Stimulated activated naive CD4-positive, alpha-beta T cell (primary cell): Measurements from ENCODE around the gene TTC28.
"Not testable (repeated sequence)": the region's sequence is repeated elsewhere in the genome, so short reads cannot be mapped to it uniquely, and the experiment has no call there.

ENCODE experiments used
- DNase-seq, 6 experiments: peaks; one replicate each; lab custom pipeline; 2025; lab: John Stamatoyannopoulos, UW

The TTC28 gene

DNA sequence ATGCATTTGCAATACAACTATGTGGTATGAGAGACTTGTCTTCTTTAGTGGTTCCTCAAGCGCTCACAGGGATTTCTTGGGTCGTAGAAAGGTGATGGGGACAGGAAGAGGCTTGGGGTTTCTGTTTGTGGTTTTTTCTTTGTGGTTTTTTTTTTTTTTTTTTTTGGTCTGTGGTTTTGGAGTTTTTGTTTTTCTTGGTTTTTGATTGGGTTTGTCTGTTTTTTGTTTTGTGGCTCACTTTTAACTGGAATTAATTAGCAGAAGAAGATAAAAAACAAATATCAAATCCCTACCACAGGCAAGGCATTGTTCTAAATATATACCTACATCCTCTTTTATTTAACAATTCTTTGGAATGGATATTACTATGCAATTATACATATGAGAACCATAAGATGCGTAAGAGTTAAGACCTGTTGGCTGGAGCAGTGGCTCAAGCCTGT, 5.5 kb downstream of the TTC28 start:
- DNase-seq: peak in 4 of 6 experiments; percentile 11 to 81 (median 72)

DNA sequence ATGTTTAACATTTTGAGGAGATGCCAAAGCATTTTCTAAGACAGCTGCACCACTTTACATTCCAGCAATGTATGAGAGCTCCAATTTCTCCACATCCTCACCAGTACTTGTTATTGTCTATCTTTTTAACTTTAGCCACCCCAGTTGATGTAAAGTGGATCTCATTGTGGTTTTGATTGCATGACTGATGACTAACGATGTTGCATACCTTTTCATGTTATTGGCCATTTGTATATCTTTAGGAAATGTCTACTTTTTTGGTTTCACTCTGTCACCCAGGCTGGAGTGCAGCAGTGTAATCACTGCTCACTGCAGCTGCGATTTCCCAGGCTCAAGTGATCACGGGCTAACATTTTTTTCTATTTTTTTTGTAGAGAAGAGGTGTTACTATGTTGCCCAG, 8.9 kb downstream of the TTC28 start:
- DNase-seq: no peak

DNA sequence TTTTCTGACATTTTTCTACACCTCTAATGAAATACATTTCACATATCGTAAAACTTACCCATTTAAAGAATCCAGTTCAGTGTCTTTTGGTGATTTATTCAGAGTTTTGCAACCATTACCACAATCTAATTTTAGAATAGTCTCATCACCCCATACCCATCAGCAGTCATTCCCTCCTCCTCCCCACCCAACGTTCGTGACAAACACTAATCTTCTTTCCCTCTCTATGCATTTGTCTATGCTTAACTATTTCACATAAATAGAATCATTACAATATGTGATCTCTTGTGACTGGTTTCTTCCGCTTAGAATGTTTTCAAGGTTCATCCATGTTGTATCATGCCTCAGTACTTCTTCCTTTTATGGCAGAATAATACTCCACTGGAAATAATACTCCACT, 9.5 kb downstream of the TTC28 start:
- no peak for DNase-seq

DNA sequence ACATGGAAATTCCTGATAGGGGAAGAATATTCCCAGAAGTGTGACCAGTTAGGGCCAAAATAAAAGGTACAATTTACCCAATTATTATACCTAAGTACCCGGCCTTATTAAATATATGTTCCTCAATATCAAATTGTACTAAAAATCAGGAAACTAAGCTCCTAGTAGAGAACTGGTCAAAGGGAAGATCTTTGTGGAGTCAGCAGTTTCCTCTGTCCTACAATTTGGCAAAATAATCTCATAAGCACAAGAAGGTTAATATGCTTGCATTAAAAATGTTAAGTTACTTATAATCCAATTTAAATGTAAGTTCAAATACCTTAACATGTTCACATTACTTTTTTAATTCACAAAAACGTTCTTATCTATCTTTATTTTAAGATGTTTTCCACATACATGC, 10.3 kb downstream of the TTC28 start:
- no peak for DNase-seq

DNA sequence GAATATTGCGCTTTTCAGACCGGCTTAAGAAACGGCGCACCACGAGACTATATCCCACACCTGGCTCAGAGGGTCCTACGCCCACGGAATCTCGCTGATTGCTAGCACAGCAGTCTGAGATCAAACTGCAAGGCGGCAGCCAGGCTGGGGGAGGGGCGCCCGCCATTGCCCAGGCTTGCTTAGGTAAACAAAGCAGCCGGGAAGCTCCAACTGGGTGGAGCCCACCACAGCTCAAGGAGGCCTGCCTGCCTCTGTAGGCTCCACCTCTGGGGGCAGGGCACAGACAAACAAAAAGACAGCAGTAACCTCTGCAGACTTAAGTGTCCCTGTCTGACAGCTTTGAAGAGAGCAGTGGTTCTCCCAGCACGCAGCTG, 16.1 kb downstream of the TTC28 start:
- not testable (repeated sequence) for DNase-seq

DNA sequence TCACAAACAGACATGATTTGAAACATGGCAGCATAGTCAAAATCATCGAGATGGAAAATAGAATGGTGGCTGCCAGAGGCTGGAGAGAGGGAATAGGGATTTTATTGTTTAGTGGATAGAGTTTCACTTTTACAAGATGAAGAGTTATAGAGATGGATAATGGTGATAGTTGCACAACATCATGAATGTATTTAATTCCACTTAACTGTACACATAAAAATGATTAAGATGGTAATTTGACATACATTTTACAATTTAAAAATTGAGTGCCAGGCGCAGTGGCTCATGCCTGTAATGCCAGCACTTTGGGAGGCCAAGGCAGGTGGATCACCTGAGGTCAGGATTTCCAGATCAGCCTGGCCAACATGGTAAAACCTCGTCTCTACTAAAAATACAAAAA, 21.2 kb downstream of the TTC28 start:
- DNase-seq: no peak

DNA sequence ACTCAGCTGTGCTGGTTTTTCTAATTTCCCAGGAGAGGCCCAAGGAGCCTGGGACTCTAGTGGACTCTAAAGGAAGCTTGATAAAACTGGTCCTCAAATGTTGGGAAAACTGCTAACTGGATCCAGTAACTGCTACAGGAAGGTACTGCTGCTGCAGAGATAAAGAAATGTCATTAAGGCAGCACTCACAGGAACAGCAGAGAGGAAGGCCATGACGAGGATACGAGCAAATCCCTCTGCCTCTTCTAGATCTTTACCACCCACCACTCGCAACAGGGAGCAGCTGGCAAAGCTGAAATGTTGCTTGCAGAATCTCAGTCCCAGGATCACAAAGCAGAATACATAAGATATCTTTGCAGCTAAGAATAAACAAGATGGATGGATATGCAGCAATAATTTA, 23.5 kb downstream of the TTC28 start:
- no peak for DNase-seq

DNA sequence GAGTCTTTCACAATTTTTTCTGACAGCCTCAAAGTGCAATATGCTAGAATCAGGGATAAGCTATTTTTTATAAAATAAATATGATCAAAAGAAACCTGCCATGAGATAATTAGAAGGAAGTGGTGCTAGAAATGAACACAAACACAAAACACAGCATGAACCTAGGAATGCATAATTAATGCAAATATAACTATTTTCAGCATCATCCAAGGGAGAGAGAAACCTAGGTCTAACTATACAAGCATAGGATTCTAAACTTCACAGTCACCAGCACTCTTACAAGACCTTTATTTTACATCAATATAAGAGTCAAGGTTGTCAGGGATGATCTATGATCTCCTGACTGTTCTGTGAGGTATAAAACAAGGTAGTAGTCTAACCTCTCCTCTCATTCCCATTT, 29.2 kb downstream of the TTC28 start:
- DNase-seq: no peak

DNA sequence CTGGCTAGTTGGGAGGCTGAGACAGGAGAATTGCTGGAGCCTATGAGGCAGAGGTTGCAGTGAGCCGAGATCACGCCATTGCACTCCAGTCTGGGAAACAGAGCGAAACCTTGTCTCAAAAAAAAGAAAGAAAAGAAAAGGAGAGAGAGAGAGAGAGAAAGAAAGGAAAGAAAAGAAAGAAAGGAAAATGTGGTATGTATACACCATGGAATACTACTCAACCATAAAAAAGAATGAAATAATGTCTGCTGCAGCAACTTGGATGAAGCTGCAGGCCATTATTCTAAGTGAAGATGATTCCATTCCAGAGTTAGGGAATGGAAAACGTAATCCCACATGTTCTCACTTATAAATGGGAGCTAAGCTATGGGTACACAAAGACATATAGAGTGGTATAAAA, 30.8 kb downstream of the TTC28 start:
- DNase-seq: no peak

DNA sequence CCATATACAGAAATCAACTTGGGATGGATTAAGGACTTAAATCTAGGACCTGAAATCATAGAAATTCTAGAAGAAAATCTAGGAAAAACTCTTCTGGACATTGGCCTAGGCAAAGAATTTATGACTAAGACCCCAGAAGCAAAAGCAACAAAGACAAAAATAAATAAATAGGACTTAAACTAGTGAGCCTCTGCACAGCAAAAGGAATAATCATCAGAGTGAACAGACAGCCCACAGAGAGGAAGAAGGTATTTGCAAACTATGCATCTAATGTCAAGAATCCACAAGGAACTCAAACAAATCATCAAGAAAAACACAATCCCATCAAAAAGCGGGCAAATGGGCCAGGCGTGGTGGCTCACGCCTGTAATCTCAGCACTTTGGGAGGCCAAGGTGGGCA, 32.4 kb downstream of the TTC28 start:
- DNase-seq: no peak

DNA sequence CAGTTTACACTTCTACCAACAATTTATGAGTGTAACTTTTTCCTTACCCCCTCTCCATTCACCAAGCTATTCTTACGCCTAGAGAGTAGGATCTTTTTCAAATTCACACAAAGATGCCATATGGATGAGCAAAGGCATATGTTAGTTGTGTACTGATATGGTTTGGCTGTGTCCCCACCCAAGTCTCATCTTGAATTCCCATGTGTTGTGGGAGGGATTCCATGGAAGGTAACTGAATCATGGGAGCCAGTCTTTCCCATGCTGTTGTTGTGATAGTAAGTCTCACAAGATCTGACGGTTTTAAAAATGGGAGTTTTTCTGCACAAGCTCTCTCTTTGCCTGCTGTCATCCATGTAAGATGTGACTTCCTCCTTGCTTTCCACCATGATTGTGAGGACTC, 40.3 kb downstream of the TTC28 start:
- no peak for DNase-seq

DNA sequence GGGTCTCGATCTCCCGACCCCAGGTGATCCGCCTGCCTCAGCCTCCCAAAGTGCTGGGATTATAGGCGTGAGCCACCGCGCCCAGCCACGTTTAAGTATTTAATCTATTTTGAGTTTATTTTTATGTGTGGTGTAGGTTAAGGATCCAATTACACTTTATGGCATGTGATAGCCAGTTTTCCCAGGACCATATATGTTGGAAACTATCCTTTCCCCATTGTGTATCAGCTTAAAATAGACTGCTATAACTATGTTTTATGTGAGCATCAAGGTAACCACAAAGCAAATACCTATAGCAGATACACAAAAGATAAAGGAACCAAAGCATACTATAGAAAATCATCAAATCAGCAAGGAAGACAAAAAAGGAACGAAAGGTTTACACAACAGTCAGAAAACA, 42.4 kb downstream of the TTC28 start:
- DNase-seq: no peak

DNA sequence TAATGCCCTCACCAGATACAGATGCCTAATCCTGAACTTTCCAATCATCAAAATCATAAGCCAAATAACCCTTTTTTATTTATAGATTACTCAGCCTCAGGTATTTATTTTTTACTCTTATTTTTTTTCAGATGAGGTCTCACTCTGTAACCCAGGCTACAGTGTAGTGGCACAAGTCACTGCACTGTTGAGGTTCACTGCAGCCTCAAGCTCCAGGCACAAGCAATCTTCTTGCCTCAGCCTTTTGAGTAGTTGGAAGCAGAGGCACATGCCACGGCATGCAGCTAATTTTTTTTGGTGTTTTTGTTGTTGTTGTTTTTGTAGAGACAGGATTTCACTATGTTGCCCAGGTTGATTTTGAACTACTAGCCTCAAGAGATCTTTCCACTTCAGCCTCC, 49.5 kb downstream of the TTC28 start:
- DNase-seq: no peak

DNA sequence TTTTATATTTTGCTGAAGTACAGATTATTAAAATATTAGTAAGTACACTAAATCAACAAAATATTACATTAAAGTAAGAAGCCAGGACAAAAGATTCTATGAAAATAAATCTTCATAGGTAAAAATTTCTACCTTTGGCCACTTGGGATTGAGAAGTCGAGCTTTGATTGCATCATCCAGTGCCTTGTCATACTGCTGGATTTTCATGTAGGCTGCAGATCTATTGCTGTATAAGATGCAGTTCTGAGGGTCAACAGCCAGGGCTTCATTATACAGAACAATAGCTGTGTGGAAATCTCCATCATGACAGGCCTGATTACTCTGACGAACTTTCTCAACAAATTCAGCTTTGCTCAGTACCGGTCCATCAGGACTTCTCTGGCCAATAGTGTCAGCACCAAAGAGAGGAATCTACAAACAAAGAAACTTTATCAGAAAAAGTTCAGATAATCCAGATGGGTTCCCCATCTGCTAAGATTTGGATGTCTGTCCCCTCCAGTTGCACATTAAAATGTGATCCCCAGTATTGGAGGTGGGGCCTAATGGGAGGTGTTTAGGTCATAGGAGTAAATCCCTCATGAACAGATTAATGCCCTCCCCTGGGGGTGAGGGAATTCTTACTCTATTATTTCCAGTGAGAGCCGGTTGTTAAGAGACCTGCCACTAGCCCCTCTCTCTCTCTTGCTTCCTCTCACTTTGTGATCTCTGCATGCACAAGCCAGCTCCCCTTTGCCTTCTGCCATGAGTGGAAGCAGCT, 50.0 kb downstream of the TTC28 start:
- DNase-seq: no peak

DNA sequence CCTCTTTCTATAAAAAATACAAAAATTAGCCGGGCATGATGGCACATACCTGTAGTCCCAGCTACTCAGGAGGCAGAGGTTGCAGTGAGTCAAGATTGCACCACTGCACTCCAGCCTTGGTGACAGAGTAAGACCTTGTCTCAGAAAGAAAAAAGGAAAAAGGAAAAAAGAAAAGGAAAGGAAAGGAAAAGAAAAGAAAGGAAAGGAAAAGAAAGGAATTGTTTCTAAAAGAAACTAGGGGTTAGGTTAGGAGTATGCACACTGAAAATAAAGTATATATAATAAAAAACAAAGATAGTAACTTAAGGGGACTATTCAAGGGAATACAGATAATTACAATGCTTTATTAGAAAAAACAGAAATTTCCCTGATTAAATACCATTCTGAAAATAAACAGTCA, 50.9 kb downstream of the TTC28 start:
- no peak for DNase-seq

DNA sequence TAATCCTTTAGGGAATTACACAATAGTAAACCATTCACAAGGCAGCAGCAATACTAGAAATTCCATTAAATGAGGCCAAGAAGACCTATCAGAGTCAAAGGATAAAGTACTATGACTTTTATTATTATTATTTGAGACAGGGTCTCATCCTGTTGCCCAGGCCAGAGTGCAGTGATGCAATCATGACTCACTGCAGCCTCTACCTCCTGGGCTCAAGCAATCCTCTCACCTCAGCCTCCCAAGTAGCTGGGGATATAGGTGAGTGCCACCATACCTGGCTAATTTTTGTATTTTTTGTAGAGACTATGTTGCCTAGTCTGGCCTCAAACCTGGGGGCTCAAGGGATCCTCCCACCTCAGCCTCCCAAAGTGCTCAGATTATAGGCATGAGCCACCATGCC, 51.8 kb downstream of the TTC28 start:
- DNase-seq: no peak

DNA sequence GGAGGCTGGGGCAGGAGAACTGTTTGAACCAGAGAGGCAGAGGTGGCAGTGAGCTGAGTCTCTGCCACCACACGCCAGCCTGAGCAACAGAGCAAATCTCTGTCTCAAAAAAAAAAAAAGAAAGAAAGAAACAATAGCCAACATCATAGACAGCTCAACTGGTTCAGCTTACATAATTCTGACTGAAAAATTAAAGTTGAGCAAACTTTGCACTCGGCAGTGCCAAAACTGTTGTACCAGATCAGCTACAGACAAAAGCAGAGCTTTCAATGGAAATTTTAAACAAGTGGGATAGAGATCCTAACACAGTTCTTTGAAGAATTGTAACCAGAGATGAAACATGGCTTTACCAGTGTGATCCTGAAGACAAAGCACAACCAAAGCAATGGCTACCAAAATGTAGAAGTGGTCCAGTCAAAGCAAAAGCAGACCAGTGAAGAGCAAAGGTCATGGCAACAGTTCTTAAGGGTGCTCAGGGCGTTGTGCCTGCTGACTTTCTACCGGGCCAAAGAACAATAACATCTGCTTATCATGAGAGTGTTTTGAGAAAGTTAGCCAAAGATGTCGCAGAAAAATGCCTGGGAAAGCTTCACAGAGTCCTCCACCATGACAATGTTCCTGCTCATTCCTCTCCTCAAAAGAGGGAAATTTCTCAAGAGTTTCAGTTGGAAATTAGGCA, 59.3 kb downstream of the TTC28 start:
- DNase-seq: no peak

DNA sequence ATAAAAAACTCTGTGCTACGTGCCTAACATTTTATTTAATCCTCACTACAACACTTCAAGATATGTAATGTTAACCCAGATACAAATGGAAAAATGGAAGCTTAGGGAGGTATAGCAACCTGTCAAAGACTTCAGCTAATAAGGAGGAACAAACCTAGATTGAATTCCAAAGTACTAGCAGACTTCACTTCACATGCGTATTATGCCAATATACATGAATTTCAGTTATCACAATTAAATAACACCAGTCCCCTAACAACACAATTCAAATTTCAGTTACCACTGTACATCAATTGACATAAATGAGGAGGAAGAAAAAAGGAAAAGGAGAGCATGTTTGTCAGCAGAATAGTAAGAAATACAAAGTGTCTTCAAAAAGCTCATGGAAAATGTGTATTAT, 60.4 kb downstream of the TTC28 start:
- no peak for DNase-seq

DNA sequence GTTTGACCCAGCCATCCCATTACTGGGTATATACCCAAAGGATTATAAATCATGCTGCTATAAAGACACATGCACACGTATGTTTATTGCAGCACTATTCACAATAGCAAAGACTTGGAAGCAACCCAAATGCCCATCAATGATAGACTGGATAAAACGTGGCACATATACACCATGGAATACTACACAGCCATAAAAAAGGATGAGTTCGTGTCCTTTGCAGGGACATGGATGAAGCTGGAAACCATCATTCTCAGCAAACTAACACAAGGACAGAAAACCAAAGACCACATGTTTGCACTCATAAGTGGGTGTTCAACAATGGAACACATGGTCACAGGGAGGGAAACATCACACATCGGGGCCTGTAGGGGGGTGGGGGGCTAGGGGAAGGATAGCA, 64.2 kb downstream of the TTC28 start:
- DNase-seq: not testable (repeated sequence)

DNA sequence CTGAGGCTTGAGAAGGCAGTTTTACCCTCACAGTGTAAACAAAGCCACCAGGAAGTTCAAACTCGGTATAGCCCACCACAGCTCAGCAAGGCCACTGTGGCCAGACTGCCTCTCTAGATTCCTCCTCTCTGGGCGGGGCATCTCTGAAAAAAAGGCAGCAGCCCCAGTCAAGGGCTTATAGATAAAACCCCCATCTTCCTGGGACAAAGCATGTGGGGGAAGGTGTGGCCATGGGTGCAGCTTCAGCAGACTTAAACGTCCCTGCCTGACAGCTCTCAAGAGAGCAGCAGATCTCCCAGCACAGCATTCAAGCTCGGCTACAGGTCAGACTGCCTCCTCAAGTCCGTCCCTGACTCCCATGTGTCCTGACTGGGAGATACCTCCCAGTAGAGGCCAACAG, 69.7 kb downstream of the TTC28 start:
- DNase-seq: no peak

DNA sequence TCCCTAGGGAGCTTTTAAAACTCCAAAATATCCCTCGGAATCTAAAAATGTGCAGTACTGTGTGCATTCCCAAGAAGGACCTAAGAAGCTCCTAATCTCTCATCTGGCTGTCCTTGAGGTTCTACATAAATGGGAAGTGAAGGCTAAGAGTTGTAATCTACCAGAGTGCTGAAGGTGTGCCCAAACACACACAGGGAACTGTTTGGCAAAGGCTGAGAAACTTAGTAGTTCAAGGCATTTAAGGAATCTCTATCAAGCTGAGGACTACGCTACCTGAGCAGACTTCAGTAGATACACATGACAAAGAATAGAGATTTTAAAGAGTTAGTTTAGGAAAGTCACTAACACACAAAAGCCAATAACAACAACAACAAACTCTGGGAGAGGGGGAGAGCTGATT, 71.1 kb downstream of the TTC28 start:
- DNase-seq: no peak

DNA sequence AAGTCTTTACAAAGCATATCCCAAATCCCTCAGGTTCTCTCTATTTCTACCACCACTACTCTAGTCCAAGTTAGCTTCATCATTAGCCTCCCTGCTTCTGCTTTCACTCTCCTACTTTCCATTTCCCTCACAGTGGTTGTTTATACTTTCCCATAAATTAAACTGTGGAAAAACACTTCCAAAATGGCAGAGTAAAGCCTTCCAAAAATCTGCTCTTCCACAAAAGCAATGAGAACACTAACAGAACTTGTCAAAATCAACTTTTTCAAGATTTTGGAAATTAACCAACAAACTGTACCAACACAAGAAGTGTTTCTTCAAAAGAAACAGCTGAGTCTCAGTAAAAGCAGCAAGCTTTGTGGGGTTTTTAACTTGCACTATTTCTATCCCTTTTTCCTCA, 71.8 kb downstream of the TTC28 start:
- DNase-seq: no peak

DNA sequence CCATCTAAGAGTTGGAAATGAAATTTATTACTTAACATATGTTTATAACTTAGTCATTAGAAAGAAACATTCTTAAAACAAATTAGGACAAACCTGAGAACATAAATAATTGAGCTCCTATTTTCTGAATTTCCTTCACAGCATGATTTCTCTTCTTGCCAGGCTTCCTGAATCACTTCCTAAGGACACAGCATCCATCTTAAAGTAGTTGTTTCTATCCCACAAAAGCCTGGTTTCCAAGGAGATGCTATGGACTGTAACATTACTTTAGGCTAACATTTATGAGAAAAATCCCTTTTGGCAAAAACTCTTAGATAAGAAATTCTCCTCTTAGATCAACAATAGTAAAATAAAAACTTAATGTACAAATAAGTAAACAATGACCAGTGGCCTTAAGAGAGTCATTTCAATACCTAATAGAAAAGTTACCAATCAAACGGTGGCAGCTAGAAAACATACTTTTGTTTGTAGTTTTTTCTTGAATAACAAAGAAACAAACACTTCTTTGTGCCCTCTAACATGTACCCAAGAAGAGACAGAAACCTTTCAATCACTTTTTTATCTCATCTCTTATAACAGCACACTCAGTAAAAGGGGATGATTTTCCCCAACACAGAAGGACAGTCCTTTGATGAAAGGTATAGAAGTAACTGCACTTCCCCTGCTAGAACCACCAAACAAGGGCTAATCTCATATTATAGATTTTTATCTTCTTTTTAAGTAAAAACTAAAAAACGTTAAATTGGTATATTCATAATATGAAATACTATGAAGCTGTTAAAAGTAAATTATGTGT, 74.5 kb downstream of the TTC28 start:
- DNase-seq: no peak
